Neuronal stem cell (in vitro differentiated cells): Measurements from ENCODE around the gene SELENOS.
A peak's percentile ranks its signal among the peaks of the same experiment; 100 is the strongest.

Experiments
- DNase-seq: peaks from one replicate; pipeline ENCODE4 v3.0.0-alpha.2; 2013; ENCODE audit warnings: low spot score
- H2AFZ ChIP-seq: one replicate; pipeline ENCODE4 v1.6.1; 2013; ENCODE audit warnings: mild to moderate bottlenecking, low read length, inconsistent platforms
- H2AK5ac ChIP-seq: 2 replicates; pipeline ENCODE4 v1.6.1; 2013; ENCODE audit warnings: low read depth, mild to moderate bottlenecking, inconsistent platforms, low read length, moderate library complexity, mixed read lengths
- H2BK120ac ChIP-seq: 2 replicates; pipeline ENCODE4 v1.6.1; 2013; ENCODE audit warnings: low read depth, mild to moderate bottlenecking, inconsistent platforms, low read length, moderate library complexity, mixed read lengths
- H2BK12ac ChIP-seq: one replicate; pipeline ENCODE4 v1.6.1; 2013; ENCODE audit warnings: low read length, inconsistent platforms
- H2BK15ac ChIP-seq: 2 replicates; pipeline ENCODE4 v1.6.1; 2013; ENCODE audit warnings: mild to moderate bottlenecking, low read length, inconsistent platforms, mixed read lengths
- H2BK5ac ChIP-seq: one replicate; pipeline ENCODE4 v1.6.1; 2013; ENCODE audit warnings: inconsistent platforms, mild to moderate bottlenecking, low read length, moderate library complexity
- H3K14ac ChIP-seq: one replicate; pipeline ENCODE4 v1.6.1; 2013; ENCODE audit warnings: low read length, inconsistent platforms
- H3K18ac ChIP-seq: 2 replicates; pipeline ENCODE4 v1.6.1; 2013; ENCODE audit warnings: low read length, inconsistent platforms
- H3K23ac ChIP-seq: 2 replicates; pipeline ENCODE4 v1.6.1; 2013; ENCODE audit warnings: low read depth, mild to moderate bottlenecking, mixed read lengths, low read length, inconsistent platforms; ENCODE audit not compliant: poor library complexity
- H3K27ac ChIP-seq: replicated peaks from 3 replicates; pipeline ENCODE4 v1.5.1; 2013; ENCODE audit warnings: low read length, inconsistent platforms
- H3K27me3 ChIP-seq, 3 experiments: 2 replicates each; pipeline ENCODE4 v1.6.1; 2013; ENCODE audit warnings: low read length in 3 of 3, mild to moderate bottlenecking in 2 of 3, inconsistent platforms in 1 of 3, low read depth in 1 of 3, mixed read lengths in 1 of 3, moderate library complexity in 1 of 3; ENCODE audit not compliant: control insufficient read depth in 3 of 3, insufficient read depth in 3 of 3
- H3K36me3 ChIP-seq, 2 donors: replicated peaks in 1 of 2; 2 replicates each; pipeline ENCODE4 v1.6.1; 2013; ENCODE audit warnings: low read length in 2 of 2; ENCODE audit not compliant: control insufficient read depth in 2 of 2, insufficient read depth in 2 of 2
- H3K4ac ChIP-seq: 2 replicates; pipeline ENCODE4 v1.6.1; 2013; ENCODE audit warnings: inconsistent platforms, mild to moderate bottlenecking, low read length, moderate library complexity
- H3K4me1 ChIP-seq, 2 donors: 1 replicate in 1 of 2; 2 replicates in 1 of 2; pipeline ENCODE4 v1.6.1; 2013; ENCODE audit warnings: low read length in 2 of 2, low read depth in 1 of 2; ENCODE audit not compliant: control insufficient read depth in 2 of 2, insufficient read depth in 1 of 2
- H3K4me2 ChIP-seq: one replicate; pipeline ENCODE4 v1.6.1; 2013; ENCODE audit warnings: mild to moderate bottlenecking, low read length, inconsistent platforms; ENCODE audit not compliant: insufficient read depth, poor library complexity, severe bottlenecking
- H3K4me3 ChIP-seq, 2 donors: 2 replicates each; pipeline ENCODE4 v1.5.1; 2013; ENCODE audit warnings: low read length in 2 of 2, mild to moderate bottlenecking in 2 of 2, inconsistent platforms in 1 of 2, moderate library complexity in 1 of 2
- H3K79me1 ChIP-seq: one replicate; pipeline ENCODE4 v1.6.1; 2013; ENCODE audit warnings: low read depth, mild to moderate bottlenecking, inconsistent platforms, low read length, moderate library complexity
- H3K9ac ChIP-seq: one replicate; pipeline ENCODE4 v1.6.1; 2013; ENCODE audit warnings: mild to moderate bottlenecking, low read depth, low read length, inconsistent platforms; ENCODE audit not compliant: poor library complexity
- H3K9me3 ChIP-seq, 2 donors: replicated peaks in 1 of 2; 2 replicates each; pipeline versions ENCODE3 to v1.6.1; 2013; ENCODE audit warnings: low read length in 2 of 2, mild to moderate bottlenecking in 2 of 2, inconsistent platforms in 1 of 2, low read depth in 1 of 2, mixed read lengths in 1 of 2, moderate library complexity in 1 of 2; ENCODE audit not compliant: control insufficient read depth in 2 of 2, insufficient read depth in 1 of 2
- H4K8ac ChIP-seq: one replicate; pipeline ENCODE4 v1.6.1; 2013; ENCODE audit warnings: low read depth, mild to moderate bottlenecking, inconsistent platforms, low read length, moderate library complexity
- H4K91ac ChIP-seq: one replicate; pipeline ENCODE4 v1.6.1; 2013; ENCODE audit warnings: low read length, low read depth, mild to moderate bottlenecking, inconsistent platforms; ENCODE audit not compliant: poor library complexity
- WGBS, 2 donors: extraction: QIAGEN DNeasy Blood & Tissue Kit; methylation state at CpG; one replicate each; pipeline ENCODE4 v1.1.7; 2013; ENCODE audit warnings: missing lambda C conversion rate in 2 of 2, mixed read lengths in 1 of 2; ENCODE audit not compliant: insufficient read length in 2 of 2, insufficient replicate concordance in 1 of 2; ENCODE audit errors: extremely low coverage in 2 of 2; 5-methylcytosine and 5-hydroxymethylcytosine counted together

The SELENOS gene

GRCh38 chr15:101251830-101252820 lies 25.2 kb downstream of the SELENOS start, which contains the start of gene CHSY1:
Gene CHSY1, minus strand, starts transcription at chr15:101252048. Its CDS starts 592 bp downstream, at chr15:101251456.
- H2BK120ac ChIP-seq: no peak within 1 kb of the TSS
- H2AK5ac ChIP-seq: no peak within 1 kb of the TSS
- no peak within 1 kb of the TSS for H3K4ac ChIP-seq
- DNase-seq: peak; percentile 74
- H3K4me3 ChIP-seq: peak within 1 kb of the TSS; percentile 88 to 98
- H2AFZ ChIP-seq: peak within 1 kb of the TSS; percentile 91
- peak within 1 kb of the TSS; percentile 42 for H3K14ac ChIP-seq
- no peak within 1 kb of the TSS for H2BK5ac ChIP-seq
- H3K9me3 ChIP-seq: no peaks in the 10 kb centered on the region
- no peak within 1 kb of the TSS for H2BK12ac ChIP-seq
- no peak within 1 kb of the TSS for H3K27ac ChIP-seq
- H2BK15ac ChIP-seq: peak within 1 kb of the TSS; percentile 12
- peak within 1 kb of the TSS; percentile 94 for H3K23ac ChIP-seq
- no peak within 1 kb of the TSS for H4K8ac ChIP-seq
- peaks cover 9 to 10% of the 10 kb centered on the region in 2 donors for H3K4me1 ChIP-seq
- no peaks in the 10 kb centered on the region for H3K27me3 ChIP-seq
- peaks cover 6% of the 10 kb centered on the region for H3K79me1 ChIP-seq
- H3K36me3 ChIP-seq: peaks cover 2 to 18% of the 10 kb centered on the region in 2 donors
- no peak within 1 kb of the TSS for H4K91ac ChIP-seq
- no CpG with 5 or more reads among the region's 108 CpGs for WGBS, 2 donors
- peak within 1 kb of the TSS; percentile 82 for H3K4me2 ChIP-seq
- peak within 1 kb of the TSS; percentile 91 for H3K18ac ChIP-seq
- peak within 1 kb of the TSS; percentile 98 for H3K9ac ChIP-seq

- peak overlapping the region; percentile 91 for H2AFZ ChIP-seq
- peaks cover 9% of the 10 kb centered on the region in 2 donors for H3K4me1 ChIP-seq
- peak overlapping the region; percentile 88 to 98 for H3K4me3 ChIP-seq
- H3K9me3 ChIP-seq: no peaks in the 10 kb centered on the region
- no peak overlapping the region for H2AK5ac ChIP-seq
- H4K8ac ChIP-seq: no peak overlapping the region
- no peak overlapping the region for H2BK15ac ChIP-seq
- H3K4ac ChIP-seq: no peak overlapping the region
- H3K9ac ChIP-seq: peak overlapping the region; percentile 98
- H3K27me3 ChIP-seq: no peaks in the 10 kb centered on the region
- no CpG with 5 or more reads among the region's 150 CpGs for WGBS, 2 donors
- peaks cover 6% of the 10 kb centered on the region for H3K79me1 ChIP-seq
- no peak overlapping the region for H4K91ac ChIP-seq
- no peak overlapping the region for H2BK5ac ChIP-seq
- DNase-seq: no peak
- peak overlapping the region; percentile 91 for H3K18ac ChIP-seq
- no peak overlapping the region for H2BK12ac ChIP-seq
- no peak overlapping the region for H3K27ac ChIP-seq
- peaks cover 2 to 27% of the 10 kb centered on the region in 2 donors for H3K36me3 ChIP-seq
- H2BK120ac ChIP-seq: no peak overlapping the region
- peak overlapping the region; percentile 42 for H3K14ac ChIP-seq
- H3K4me2 ChIP-seq: peak overlapping the region; percentile 82
- peak overlapping the region; percentile 94 for H3K23ac ChIP-seq
Measured at GRCh38 chr15:101250873-101251829, 26.1 kb downstream of the SELENOS start.

DNA sequence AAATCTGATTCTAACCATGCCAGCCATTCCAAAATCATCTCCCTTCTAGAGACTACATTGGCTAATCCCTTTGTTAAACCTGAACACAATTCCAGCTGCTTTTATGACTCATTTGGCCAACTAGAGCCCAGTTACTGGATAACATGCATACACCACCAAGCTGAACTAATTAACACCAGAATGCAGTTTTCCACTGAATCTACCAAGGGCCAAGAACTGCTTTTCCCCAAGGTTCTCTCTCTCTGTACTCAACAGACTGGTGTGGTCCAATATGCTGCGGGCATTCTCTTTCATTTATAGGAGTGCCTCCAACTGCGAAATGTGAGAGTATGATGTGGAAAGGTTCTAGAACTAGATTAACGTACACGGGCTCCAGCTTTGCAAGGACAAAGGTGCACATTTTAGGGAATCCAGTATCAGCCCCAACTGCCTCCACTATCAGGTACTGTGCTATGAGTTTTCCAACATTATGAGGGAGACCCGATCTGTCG lies 26.9 kb downstream of the SELENOS start:
- no peak overlapping the region for H2AK5ac ChIP-seq
- no peak overlapping the region for H2BK5ac ChIP-seq
- H2BK15ac ChIP-seq: no peak overlapping the region
- H3K27ac ChIP-seq: no peak overlapping the region
- peak overlapping the region; percentile 86 for H2AFZ ChIP-seq
- H3K18ac ChIP-seq: peak overlapping the region; percentile 82
- H3K79me1 ChIP-seq: peaks cover 6% of the 10 kb centered on the region
- no peak overlapping the region for H3K4ac ChIP-seq
- peaks cover 2 to 35% of the 10 kb centered on the region in 2 donors for H3K36me3 ChIP-seq
- H2BK120ac ChIP-seq: no peak overlapping the region
- H3K23ac ChIP-seq: no peak overlapping the region
- H4K91ac ChIP-seq: no peak overlapping the region
- H3K9ac ChIP-seq: peak overlapping the region; percentile 90
- H4K8ac ChIP-seq: no peak overlapping the region
- H3K27me3 ChIP-seq: no peaks in the 10 kb centered on the region
- H3K4me3 ChIP-seq: peak overlapping the region; percentile 88 to 98
- H3K4me2 ChIP-seq: peak overlapping the region; percentile 82
- DNase-seq: no peak
- H3K14ac ChIP-seq: no peak overlapping the region
- no peak overlapping the region for H2BK12ac ChIP-seq
- WGBS, 2 donors: no CpG with 5 or more reads among the region's 6 CpGs
- H3K9me3 ChIP-seq: no peaks in the 10 kb centered on the region
- H3K4me1 ChIP-seq: peaks cover 3 to 9% of the 10 kb centered on the region in 2 donors
